Esophagus (tissue), 2 donors: ENCODE data around the gene ERN1. TPM values are rescaled to one million over a fixed set of nuclear protein-coding genes. Genes with fewer than 3 reads are reported as not detected.
"Not testable (repeated sequence)": the region's sequence is repeated elsewhere in the genome, so short reads cannot be mapped to it uniquely, and the experiment has no call there.

Experiments
- H3K27ac ChIP-seq, 2 donors: one replicate each; pipeline ENCODE4 v1.5.1; 2013; ENCODE audit warnings: low read depth in 2 of 2, mild to moderate bottlenecking in 2 of 2, inconsistent platforms in 1 of 2, low read length in 1 of 2, moderate library complexity in 1 of 2
- H3K27me3 ChIP-seq, 2 donors: one replicate each; pipeline ENCODE4 v1.6.1; 2013; ENCODE audit warnings: low read length in 2 of 2, control low read depth in 1 of 2, mild to moderate bottlenecking in 1 of 2; ENCODE audit not compliant: insufficient read depth in 2 of 2, control insufficient read depth in 1 of 2
- H3K36me3 ChIP-seq, 2 donors: one replicate each; pipeline ENCODE4 v1.6.1; 2013; ENCODE audit warnings: low read length in 1 of 2; ENCODE audit not compliant: control insufficient read depth in 2 of 2, insufficient read depth in 2 of 2
- H3K4me1 ChIP-seq, 2 donors: one replicate each; pipeline ENCODE4 v1.6.1; 2013; ENCODE audit warnings: low read length in 1 of 2; ENCODE audit not compliant: control insufficient read depth in 2 of 2, insufficient read depth in 2 of 2
- H3K4me3 ChIP-seq, 2 donors: one replicate each; pipeline ENCODE4 v1.5.1; 2013; ENCODE audit warnings: low read length in 2 of 2, mild to moderate bottlenecking in 2 of 2, low read depth in 1 of 2, moderate library complexity in 1 of 2
- H3K9me3 ChIP-seq, 2 donors: one replicate each; pipeline ENCODE4 v1.6.1; 2013; ENCODE audit warnings: mild to moderate bottlenecking in 2 of 2, low read depth in 1 of 2, low read length in 1 of 2, moderate library complexity in 1 of 2; ENCODE audit not compliant: control insufficient read depth in 2 of 2, insufficient read depth in 1 of 2
- WGBS, 2 donors: extraction: QIAGEN DNeasy Blood & Tissue Kit; methylation state at CpG; one replicate each; pipeline ENCODE4 v1.1.7; 2013; 5-methylcytosine and 5-hydroxymethylcytosine counted together
- polyA plus RNA-seq, 2 donors: library from polyadenylated mRNA; stranded (reverse); fragments of 200-250 nt; gene quantifications; one replicate each; pipeline ENCODE4 v1.2.3, GENCODE V29; 2013
- donor health status: healthy with polysubstance abuse.
- donor health status: Bipolar disorder and iron deficiency.

ERN1 gene
- polyA plus RNA-seq, 2 donors, result 4.5 TPM

DNA sequence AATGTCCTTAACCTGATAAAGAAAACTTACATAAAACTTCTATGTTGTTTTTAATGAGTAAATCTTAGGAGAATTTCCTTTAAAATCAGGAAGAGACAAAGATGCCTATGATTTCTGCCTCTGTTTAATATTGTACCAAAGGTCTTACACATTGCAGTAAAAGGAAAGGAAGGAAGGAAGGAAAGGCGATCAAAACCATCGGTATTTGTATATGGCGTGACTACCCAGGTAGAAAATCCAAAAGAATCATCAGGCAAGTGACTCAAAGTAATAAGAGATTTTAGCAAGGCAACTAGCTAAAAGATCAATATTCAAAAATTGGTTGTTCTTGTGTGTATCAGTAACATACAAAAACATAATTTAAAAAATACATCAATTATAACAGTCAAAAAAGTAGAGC lies 113.0 kb downstream of the ERN1 start:
- no peaks in the 10 kb centered on the region for H3K36me3 ChIP-seq

DNA sequence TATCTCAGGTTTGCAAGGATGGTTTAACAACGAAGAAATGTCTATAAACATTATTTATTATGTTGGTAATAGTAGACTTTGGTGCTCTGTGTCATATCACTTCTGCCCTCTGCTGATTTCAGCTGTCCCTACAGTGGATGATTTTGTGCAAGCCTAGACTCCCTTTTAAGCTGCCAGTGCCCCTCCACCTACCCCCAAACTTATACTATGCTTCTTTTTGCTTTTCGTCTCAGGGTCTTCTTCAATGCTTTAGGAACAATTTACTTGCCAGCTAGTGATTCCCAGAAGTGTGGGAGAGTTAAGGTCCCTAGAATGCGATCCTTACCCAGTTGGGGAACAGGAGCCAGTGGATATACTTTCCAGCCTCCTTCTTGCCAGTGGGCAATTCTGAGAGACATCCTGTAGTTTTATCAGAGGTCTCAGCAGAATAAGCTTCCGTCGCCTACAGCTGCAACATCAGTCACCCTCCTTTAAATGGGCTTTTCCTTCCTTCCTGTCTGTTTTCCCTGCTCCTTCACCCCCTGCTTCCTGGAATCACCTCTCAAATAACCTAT lies 113.6 kb downstream of the ERN1 start:
- H3K27ac ChIP-seq, result peak overlapping the region in 1 of 2 donors; percentile 17
- 58 to 61% methylated on average over 5 of the region's 5 CpGs for WGBS, 2 donors
- H3K27me3 ChIP-seq, result no peaks in the 10 kb centered on the region
- H3K9me3 ChIP-seq, result no peaks in the 10 kb centered on the region
- H3K4me3 ChIP-seq, result no peak overlapping the region
- no peaks in the 10 kb centered on the region for H3K4me1 ChIP-seq
- H3K36me3 ChIP-seq, result no peaks in the 10 kb centered on the region

More for the DNA sequence above, 113.0 kb downstream of the ERN1 start:
- H3K27ac ChIP-seq, result no peak overlapping the region
- H3K9me3 ChIP-seq, result no peaks in the 10 kb centered on the region
- no peak overlapping the region for H3K4me3 ChIP-seq
- no peaks in the 10 kb centered on the region for H3K4me1 ChIP-seq
- no peaks in the 10 kb centered on the region for H3K27me3 ChIP-seq
- WGBS, 2 donors, result 77 to 82% methylated on average over 3 of the region's 3 CpGs

GRCh38 chr17:64015447-64015846 lies 114.5 kb downstream of the ERN1 start:
- Histone ChIP-seq H3K27me3 (no peaks in the 10 kb centered on the region), H3K4me1 (no peaks in the 10 kb centered on the region), H3K4me3 (no peak overlapping the region), H3K36me3 (no peaks in the 10 kb centered on the region), H3K9me3 (no peaks in the 10 kb centered on the region), H3K27ac (no peak overlapping the region)
- WGBS, 2 donors, result 93 to 95% methylated on average over 6 of the region's 6 CpGs

- no peak overlapping the region for H3K27ac ChIP-seq
- 67 to 69% methylated on average over 8 of the region's 8 CpGs for WGBS, 2 donors
- H3K4me3 ChIP-seq, result no peak overlapping the region
- no peaks in the 10 kb centered on the region for H3K27me3 ChIP-seq
- H3K36me3 ChIP-seq, result no peaks in the 10 kb centered on the region
- H3K9me3 ChIP-seq, result no peaks in the 10 kb centered on the region
- H3K4me1 ChIP-seq, result peaks cover 0 to 5% of the 10 kb centered on the region in 2 donors
Observed at GRCh38 chr17:64009571-64010402, 120.2 kb downstream of the ERN1 start.

GRCh38 chr17:64008830-64009229 lies 121.1 kb downstream of the ERN1 start:
- 69 to 70% methylated on average over 4 of the region's 4 CpGs for WGBS, 2 donors
- Histone ChIP-seq H3K27me3 (no peaks in the 10 kb centered on the region), H3K4me3 (no peak overlapping the region), H3K9me3 (no peaks in the 10 kb centered on the region), H3K4me1 (peaks cover 0 to 5% of the 10 kb centered on the region in 2 donors), H3K27ac (no peak overlapping the region), H3K36me3 (no peaks in the 10 kb centered on the region)

DNA sequence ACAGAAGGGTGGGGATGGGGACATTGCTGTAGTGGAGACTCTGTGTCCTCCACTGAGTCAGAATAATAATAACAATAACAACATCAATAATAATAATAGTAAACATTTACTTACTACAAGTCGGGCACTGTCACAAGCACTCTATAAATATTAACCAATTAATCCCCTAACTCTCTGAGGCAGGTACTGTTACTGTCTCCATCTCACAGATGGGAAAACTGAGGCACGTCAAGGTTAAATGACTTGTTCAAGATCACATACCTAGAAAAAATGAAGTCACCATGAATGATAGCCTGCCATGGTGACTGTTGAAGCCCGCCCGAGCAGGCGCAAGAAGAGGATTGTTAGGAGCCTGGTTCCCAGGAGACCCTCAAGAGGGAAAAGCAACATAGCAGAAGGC lies 121.6 kb downstream of the ERN1 start:
- Histone ChIP-seq H3K9me3 (no peaks in the 10 kb centered on the region), H3K27me3 (no peaks in the 10 kb centered on the region), H3K36me3 (no peaks in the 10 kb centered on the region), H3K4me1 (peaks cover 0 to 5% of the 10 kb centered on the region in 2 donors), H3K27ac (no peak overlapping the region), H3K4me3 (no peak overlapping the region)
- WGBS, 2 donors, result 80 to 82% methylated on average over 5 of the region's 5 CpGs

GRCh38 chr17:64007838-64008282 lies 122.1 kb downstream of the ERN1 start:
- no peaks in the 10 kb centered on the region for H3K36me3 ChIP-seq
- peak overlapping the region in 1 of 2 donors; percentile 22 for H3K27ac ChIP-seq
- peaks cover 0 to 5% of the 10 kb centered on the region in 2 donors for H3K4me1 ChIP-seq
- WGBS, 2 donors, result 57 to 59% methylated on average over 5 of the region's 5 CpGs
- no peaks in the 10 kb centered on the region for H3K9me3 ChIP-seq
- H3K27me3 ChIP-seq, result no peaks in the 10 kb centered on the region
- H3K4me3 ChIP-seq, result no peak overlapping the region

DNA sequence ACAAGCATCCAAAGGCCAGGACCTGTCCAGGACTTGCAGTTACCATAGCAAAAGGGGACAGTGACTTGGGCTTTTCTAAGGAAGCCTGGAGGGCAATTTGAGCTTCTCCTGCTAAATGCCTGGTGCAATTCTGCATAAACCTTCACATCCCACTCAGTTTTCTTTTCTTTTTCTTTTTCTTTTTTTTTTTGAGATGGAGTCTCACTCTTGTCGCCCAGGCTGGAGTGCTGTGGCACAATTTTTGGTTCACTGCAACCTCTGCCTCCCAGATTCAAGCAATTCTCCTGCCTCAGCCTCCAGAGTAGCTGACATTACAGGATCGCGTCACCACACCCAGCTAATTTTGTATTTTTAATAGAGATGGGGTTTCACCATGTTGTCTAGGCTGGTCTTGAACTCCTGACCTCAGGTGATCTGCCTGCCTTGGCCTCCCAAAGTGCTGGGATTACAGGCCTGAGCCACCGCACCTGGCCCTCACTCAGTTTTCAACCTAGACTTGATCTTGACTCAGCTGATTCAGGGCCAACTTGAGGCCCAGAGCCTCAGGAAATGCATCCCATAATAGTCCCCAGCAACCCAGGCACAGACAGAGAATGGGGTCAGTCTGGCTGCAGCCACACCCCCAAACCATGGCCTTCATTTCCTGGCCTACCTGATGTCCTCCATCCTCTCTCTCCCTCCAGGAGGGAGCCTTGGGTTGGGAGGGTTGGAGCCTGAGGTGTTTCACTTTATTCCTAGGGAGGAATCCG lies 122.7 kb downstream of the ERN1 start:
- peak overlapping the region in 1 of 2 donors; percentile 22 for H3K27ac ChIP-seq
- H3K36me3 ChIP-seq, H3K27me3 ChIP-seq, H3K9me3 ChIP-seq, H3K4me1 ChIP-seq, H3K4me3 ChIP-seq: not testable (repeated sequence)
- 84 to 90% methylated on average over 5 of the region's 5 CpGs for WGBS, 2 donors

DNA sequence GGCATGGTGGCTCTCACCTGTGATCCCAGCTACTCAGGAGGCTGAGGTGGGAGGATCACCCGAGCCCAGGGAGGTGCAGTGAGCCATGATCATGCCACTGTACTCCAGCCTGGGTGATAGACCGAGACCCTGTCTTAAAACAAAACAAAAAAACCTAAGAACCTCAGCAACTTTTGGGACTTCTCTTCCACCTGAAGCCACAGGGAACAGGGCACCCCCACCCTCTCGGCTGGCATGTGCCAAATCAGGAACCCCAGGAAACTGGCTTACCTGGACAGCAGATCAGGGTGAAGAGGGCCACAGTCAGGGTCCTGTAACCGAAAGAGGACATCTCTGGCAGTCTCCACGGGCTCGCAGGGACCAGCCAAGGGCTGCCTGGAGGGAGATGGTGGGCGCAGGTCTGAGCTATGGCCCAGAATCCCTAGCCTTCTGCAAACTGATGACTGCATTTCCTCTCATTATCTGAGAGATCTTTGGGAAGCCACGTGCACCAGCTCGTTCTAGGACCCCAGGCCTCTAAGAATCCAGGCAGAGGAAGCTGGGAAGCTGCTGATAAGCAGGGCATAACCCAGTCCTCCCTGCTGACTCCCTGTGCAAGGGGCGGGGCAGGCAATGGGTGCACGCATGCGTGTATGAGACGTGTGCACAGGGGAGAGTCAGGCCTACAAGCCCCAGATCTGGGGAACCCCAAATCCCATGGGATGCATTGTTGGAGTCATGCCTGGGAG lies 123.4 kb downstream of the ERN1 start:
- Histone ChIP-seq H3K36me3 (no peaks in the 10 kb centered on the region), H3K27ac (peak overlapping the region; percentile 21 to 26), H3K27me3 (no peaks in the 10 kb centered on the region), H3K9me3 (no peaks in the 10 kb centered on the region), H3K4me3 (no peak overlapping the region), H3K4me1 (peaks cover 0 to 5% of the 10 kb centered on the region in 2 donors)
- 70 to 73% methylated on average over 13 of the region's 13 CpGs for WGBS, 2 donors
